IPS DF 4.7 (cell line): ENCODE results near the gene SDR39U1.

Experiments
- DNase-seq: peaks from one replicate; pipeline ENCODE4 v3.0.0-alpha.2; 2013; ENCODE audit warnings: low spot score; ENCODE audit errors: extremely low read depth

SDR39U1 gene

DNA sequence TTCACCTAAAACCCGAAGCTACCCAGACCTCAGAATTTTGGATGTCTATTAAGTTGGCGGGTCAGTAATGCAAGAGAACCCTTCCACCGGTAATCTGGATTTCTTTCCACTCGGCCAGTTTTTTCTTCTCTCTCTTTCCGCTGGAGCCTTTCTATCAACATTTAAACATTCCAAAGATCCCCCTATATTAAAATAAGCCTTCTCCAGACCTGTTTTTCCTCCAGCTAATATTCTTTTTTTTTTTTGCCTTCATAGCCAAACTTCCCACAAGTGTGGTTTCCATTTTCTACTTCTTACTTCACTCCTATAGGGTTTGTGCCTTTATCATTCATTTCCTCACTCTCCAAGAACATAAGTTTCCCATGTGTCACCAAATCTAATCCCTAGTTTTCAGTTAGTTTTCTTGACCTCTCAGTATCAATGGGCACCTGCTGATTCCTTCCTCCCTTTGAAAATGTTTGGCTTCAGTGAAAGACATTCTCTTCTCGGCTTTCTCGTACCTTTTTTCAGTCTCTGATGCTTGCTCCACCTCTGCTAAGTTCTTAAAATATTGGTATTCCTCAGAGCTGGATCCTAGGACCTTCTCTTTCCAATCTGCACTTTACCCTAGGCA is 583 bp upstream of the SDR39U1 start:
- DNase-seq = no peak

- no peak for DNase-seq
Measured at GRCh38 chr14:24441904-24442239, 704 bp downstream of the SDR39U1 start.

GRCh38 chr14:24441485-24441884 is 1.1 kb downstream of the SDR39U1 start:
- no peak for DNase-seq

GRCh38 chr14:24440606-24441399 is 1.8 kb downstream of the SDR39U1 start:
- no peak for DNase-seq

DNA sequence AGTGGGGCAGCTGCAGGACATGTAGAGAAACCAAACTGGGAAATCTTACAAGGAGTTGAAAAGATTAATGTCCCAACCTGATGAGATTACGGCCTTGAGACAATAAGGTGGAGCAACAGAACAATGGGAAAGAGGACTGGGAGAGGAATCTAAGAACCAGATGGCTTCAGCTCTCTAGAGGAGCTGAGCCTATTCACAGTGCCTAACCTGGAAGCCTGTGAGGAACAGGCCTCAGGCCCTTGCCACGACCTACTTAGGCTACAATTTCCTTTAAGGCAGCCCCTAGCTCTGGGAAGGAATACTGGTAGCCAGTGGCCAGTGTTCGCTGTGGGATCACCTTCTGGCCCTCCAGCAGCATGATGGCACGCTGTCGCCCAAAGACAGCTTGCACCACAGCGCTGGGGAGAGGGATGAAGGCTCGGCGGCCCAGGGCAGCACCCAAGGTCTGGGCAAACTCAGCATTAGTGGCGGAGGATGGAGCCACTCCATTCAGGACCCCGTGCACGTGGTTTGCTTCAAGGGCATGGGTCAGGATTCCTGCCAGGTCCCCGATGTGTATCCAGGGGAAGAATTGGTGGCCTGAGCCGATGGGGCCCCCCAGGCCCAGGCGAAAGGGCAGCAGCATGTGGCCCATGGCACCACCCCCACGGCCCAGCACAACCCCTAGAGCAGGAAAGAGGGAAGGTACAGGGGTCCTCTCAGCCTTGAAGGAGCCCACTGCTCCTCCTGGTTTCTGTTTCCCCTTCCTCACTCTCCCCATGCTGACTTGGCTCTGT is 2.6 kb downstream of the SDR39U1 start:
- DNase-seq = no peak

- DNase-seq = no peak
Measured at GRCh38 chr14:24439257-24439656, 3.3 kb downstream of the SDR39U1 start.

GRCh38 chr14:24438223-24439097 is 4.1 kb downstream of the SDR39U1 start:
- DNase-seq = no peak

DNA sequence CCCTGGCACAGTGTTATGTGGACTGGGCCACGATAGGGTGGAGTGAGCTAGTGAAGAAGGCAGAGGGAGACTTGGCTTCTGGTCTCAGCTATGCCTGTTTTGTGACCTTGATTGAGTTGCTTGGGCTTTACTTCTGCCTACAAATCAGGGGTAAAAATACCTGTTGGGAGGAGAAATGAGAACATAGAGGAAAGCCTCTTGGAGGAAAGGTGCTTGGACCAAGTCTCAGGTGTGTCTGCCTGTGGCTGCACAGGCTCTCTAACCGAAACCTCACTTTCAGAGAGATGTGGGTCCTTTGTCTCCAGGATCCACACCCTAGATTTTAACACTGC is 4.9 kb downstream of the SDR39U1 start:
- no peak for DNase-seq

- DNase-seq = no peak
Measured at GRCh38 chr14:24437020-24437735, 5.4 kb downstream of the SDR39U1 start.

- DNase-seq = no peak
Measured at GRCh38 chr14:24436355-24437019, 6.1 kb downstream of the SDR39U1 start.

- DNase-seq = no peak
Measured at GRCh38 chr14:24435998-24436354, 6.6 kb downstream of the SDR39U1 start.

DNA sequence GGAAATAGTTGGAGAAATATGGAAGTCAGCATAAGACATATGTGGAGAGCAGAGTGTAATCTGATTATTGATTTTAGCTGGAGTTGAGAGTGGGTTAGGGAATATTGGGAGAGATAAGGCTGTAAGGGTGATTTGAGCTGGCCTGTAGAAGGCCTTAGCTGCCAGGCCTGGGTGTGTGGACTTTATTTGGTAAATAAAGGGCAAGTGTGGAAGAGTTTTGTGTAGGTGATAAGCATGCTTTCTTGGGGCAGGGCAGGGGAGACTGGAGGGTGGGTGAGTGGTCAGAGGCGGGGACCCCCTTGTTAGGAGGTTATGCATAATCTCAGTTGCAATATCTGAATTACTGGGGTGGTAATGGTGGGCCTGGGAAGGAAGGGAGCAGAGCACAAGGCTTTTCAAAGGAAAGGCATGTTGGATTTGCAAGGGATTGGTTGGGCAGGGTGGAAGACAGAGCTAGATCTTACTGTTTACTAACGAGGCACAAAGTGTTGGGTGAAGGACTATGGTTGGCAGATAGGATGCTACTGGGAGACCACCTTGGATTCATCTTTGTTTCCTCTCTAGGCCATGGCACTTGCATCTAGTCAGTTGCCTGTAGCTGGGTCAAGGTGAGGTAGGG is 7.3 kb downstream of the SDR39U1 start:
- DNase-seq = no peak

GRCh38 chr14:24434676-24435075 is 7.9 kb downstream of the SDR39U1 start:
- DNase-seq = no peak

GRCh38 chr14:24434036-24434435 is 8.5 kb downstream of the SDR39U1 start:
- DNase-seq = no peak

GRCh38 chr14:24432259-24433131 is 10.1 kb downstream of the SDR39U1 start:
- DNase-seq = no peak

DNA sequence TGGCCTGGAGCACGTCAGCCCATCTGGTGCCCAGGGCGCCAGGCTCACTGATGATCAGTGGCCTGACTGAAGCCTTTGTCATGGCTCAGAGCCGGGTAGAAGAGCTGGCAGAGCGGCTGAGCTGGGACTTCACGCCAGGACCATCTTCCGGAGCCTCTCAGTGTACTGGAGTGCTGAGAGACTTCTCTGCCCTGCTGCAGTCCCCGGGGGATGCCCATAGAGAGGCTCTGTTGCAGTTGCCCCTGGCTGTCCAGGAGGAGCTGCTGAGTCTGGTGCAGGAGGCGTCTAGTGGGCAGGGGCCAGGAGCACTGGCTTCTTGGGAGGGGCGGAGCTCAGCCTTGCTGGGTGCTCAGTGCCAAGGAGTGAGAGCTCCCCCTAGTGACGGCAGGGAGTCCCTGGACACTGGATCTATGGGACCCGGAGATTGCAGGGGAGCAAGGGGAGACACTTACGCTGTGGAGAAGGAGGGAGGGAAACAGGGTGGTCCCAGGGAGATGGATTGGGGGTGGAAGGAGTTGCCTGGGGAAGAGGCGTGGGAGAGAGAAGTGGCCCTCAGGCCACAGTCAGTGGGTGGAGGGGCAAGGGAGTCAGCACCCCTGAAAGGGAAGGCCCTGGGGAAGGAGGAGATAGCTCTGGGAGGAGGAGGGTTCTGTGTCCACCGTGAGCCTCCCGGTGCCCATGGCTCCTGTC is 10.9 kb downstream of the SDR39U1 start:
- DNase-seq = peak; percentile 88

DNA sequence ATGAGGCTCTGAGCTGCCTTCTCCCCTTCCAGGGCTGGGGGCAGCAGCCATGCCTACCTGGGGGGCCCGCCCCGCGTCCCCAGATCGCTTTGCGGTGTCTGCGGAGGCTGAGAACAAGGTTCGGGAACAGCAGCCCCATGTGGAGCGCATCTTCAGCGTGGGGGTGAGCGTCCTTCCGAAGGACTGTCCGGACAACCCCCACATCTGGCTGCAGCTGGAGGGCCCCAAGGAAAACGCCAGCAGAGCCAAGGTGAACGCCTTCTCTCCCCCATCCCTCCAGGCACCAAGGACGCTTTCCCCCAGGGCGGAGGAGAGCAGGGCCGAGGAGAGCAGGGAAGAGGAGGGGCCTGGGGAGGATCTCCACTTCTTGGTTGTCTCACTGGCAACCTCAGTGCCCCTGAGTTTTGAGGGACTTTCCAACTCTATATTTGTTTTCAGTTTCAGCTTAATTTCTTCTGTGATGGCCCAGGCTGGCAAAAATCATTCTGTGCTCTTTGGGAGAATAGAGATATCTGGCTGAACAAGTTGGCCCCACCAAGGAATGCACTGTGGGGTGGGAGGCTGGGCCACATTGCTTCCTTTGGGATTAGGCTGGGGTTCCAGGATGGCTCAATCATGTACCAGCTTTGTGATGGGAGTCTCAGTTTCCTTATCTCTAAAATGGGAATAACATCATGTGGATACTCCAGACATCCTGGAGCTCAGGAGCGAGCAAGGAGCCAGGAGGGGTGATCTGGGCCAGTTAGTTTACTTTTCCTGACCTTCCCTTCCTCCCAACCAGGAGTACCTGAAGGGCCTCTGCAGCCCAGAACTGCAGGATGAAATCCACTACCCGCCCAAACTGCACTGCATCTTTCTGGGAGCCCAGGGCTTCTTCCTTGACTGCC is 11.7 kb downstream of the SDR39U1 start:
- no peak for DNase-seq
